ENCODE data around the gene FAM186B. TPM values are rescaled to one million over a fixed set of nuclear protein-coding genes. Genes with fewer than 3 reads are reported as not detected.
A peak's percentile ranks its signal among the peaks of the same experiment; 100 is the strongest.

Gene FAM186B
- total RNA-seq, 1 experiment from 2014 or later: 0.46 TPM

DNA sequence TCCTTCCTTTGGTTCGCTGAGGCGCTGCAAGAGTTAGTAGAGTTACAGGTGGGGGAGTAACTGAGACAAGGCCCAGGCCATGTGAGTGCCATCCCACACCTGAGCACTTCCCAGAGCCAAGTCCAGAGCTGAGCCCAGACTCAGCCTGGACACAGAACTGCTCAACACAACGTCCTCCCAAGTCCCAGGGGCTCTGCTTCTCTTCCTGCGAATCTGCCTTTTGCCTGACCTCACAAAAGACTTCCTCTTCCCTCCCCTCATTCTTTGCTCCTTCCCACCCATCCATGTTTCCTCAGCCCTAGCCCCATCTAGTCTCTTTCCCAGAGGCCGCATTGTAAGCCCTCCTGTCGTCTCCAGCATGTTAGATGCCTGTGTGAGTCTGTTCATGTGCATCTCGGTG, 20.8 kb downstream of the FAM186B start:
- H2AK5ac ChIP-seq (ENCODE audit: insufficient read length, low read length): no peak overlapping the region
- Mint-ChIP-seq H3K36me3 (ENCODE audit: insufficient read depth in 1 of 3, low read depth in 3 of 3) (peaks cover 4 to 15% (median 6%) of the 10 kb centered on the region in 3 experiments; a peak in 4 of 7 replicates), H3K27ac (peak overlapping the region; percentile 5 to 91 (median 45); a peak in 5 of 7 replicates), H3K4me3 (no peak overlapping the region), H3K4me1 (peaks cover 10 to 12% of the 10 kb centered on the region in 2 experiments), H3K27me3 (ENCODE audit: low read depth) (no peaks in the 10 kb centered on the region), H3K9me3 (no peaks in the 10 kb centered on the region)
- H3T11ph ChIP-seq (ENCODE audit: low read length): no peak overlapping the region
- no peak overlapping the region for H4K5ac ChIP-seq (ENCODE audit: insufficient read length, low read depth, low read length)
- no peaks in the 10 kb centered on the region for H3K27me3 ChIP-seq (ENCODE audit: insufficient read depth, low read length)
- no peak overlapping the region for H3K18ac ChIP-seq (ENCODE audit: insufficient read length, low read depth, low read length)
- TF ChIP-seq, protein P1, sequence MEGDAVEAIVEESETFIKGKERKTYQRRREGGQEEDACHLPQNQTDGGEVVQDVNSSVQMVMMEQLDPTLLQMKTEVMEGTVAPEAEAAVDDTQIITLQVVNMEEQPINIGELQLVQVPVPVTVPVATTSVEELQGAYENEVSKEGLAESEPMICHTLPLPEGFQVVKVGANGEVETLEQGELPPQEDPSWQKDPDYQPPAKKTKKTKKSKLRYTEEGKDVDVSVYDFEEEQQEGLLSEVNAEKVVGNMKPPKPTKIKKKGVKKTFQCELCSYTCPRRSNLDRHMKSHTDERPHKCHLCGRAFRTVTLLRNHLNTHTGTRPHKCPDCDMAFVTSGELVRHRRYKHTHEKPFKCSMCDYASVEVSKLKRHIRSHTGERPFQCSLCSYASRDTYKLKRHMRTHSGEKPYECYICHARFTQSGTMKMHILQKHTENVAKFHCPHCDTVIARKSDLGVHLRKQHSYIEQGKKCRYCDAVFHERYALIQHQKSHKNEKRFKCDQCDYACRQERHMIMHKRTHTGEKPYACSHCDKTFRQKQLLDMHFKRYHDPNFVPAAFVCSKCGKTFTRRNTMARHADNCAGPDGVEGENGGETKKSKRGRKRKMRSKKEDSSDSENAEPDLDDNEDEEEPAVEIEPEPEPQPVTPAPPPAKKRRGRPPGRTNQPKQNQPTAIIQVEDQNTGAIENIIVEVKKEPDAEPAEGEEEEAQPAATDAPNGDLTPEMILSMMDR (conservative IDR thresholded peaks at IDR 0.05): no peak
- H4K91ac ChIP-seq (ENCODE audit: insufficient read length, low read depth, low read length): no peak overlapping the region
- H4K8ac ChIP-seq (replicated peaks; ENCODE audit: insufficient read length, low read depth, low read length): no peak overlapping the region
- H3K56ac ChIP-seq (ENCODE audit: insufficient read length, low read depth, low read length): no peak overlapping the region
- H2AFZ ChIP-seq (ENCODE audit: low read length): no peak overlapping the region
- H4K20me1 ChIP-seq (ENCODE audit: control insufficient read depth, insufficient read depth, insufficient read length): no peaks in the 10 kb centered on the region
- no peak overlapping the region for H2BK120ac ChIP-seq (ENCODE audit: low read depth, low read length, poor library complexity, severe bottlenecking)
- no peak overlapping the region for H3K4me2 ChIP-seq (ENCODE audit: insufficient read depth, insufficient read length, low read length)
- H3K27ac ChIP-seq (ENCODE audit: insufficient read length, low read depth, low read length): no peak overlapping the region
- no peak overlapping the region; the same call in 1 of the 2 replicates for H3K14ac ChIP-seq (ENCODE audit: insufficient read depth, low read length)
- H3K23me2 ChIP-seq (ENCODE audit: insufficient read length, low read depth, low read length, poor library complexity, severe bottlenecking): no peaks in the 10 kb centered on the region
- DNase-seq: no peak
- no peak overlapping the region for H2BK5ac ChIP-seq (ENCODE audit: insufficient read length, low read length)
- WGBS (ENCODE audit: extremely low coverage, insufficient read length, low lambda C conversion rate): no CpG with 5 or more reads among the region's 7 CpGs
- no peak overlapping the region for H3K4ac ChIP-seq (ENCODE audit: low read depth, low read length)
- H3K4me1 ChIP-seq (ENCODE audit: insufficient read depth, low read length): no peaks in the 10 kb centered on the region
- no peak overlapping the region for H2BK12ac ChIP-seq (ENCODE audit: insufficient read length, low read depth, low read length)
- H3K79me2 ChIP-seq (ENCODE audit: insufficient read depth, low read length): no peaks in the 10 kb centered on the region
- no peak overlapping the region for H2BK15ac ChIP-seq (ENCODE audit: low read depth, low read length)
- H3K23ac ChIP-seq (ENCODE audit: insufficient read length, low read depth, low read length): no peak overlapping the region
- no peaks in the 10 kb centered on the region for H3K79me1 ChIP-seq (ENCODE audit: insufficient read depth, low read depth, low read length, poor library complexity, severe bottlenecking)
- no peak overlapping the region for H3K9ac ChIP-seq (ENCODE audit: extremely low read depth, insufficient read length, low read length)
- H2BK20ac ChIP-seq (ENCODE audit: low read depth, low read length, poor library complexity, severe bottlenecking): no peak overlapping the region
- no peaks in the 10 kb centered on the region for H3K9me3 ChIP-seq (ENCODE audit: control insufficient read depth, low read depth, low read length)
